Ishikawa (cell line): Measurements from ENCODE around the gene P3H4.

Source experiments
- CEBPB ChIP-seq: IDR thresholded peaks from 2 replicates; pipeline ENCODE4 v1.6.1; 2012
- CREB1 ChIP-seq: IDR thresholded peaks from 2 replicates; pipeline ENCODE4 v1.6.1; 2012; ENCODE audit warnings: low read depth
- EGR1 ChIP-seq: IDR thresholded peaks from 2 replicates; pipeline ENCODE4 v1.6.1; 2012
- EP300 ChIP-seq: IDR thresholded peaks from 2 replicates; pipeline ENCODE4 v1.6.1; 2012; ENCODE audit warnings: borderline replicate concordance
- FOXM1 ChIP-seq: IDR thresholded peaks from 2 replicates; pipeline ENCODE4 v1.6.1; 2012; ENCODE audit warnings: low read depth, borderline replicate concordance
- RAD21 ChIP-seq: IDR thresholded peaks from 2 replicates; pipeline ENCODE4 v1.6.1; 2012; ENCODE audit warnings: low read depth
- TAF1 ChIP-seq: IDR thresholded peaks from 2 replicates; pipeline ENCODE4 v1.6.1; 2012; ENCODE audit warnings: low read depth, mild to moderate bottlenecking
- TCF12 ChIP-seq: IDR thresholded peaks from 2 replicates; pipeline ENCODE4 v1.6.1; 2012; ENCODE audit warnings: low read depth
- TEAD4 ChIP-seq: IDR thresholded peaks from 2 replicates; pipeline ENCODE4 v1.6.1; 2012
- YY1 ChIP-seq: IDR thresholded peaks from 2 replicates; pipeline ENCODE4 v1.6.1; 2012; ENCODE audit warnings: low read depth
- ZBTB7A ChIP-seq: IDR thresholded peaks from 2 replicates; pipeline ENCODE4 v1.6.1; 2012; ENCODE audit warnings: low read depth
- TF ChIP-seq, protein P1 (sequence below): IDR thresholded peaks from 2 replicates; pipeline ENCODE4 v1.6.1; 2012
- TF ChIP-seq, protein P2 (sequence below): IDR thresholded peaks from 2 replicates; pipeline ENCODE4 v1.6.1; 2012; ENCODE audit warnings: low read depth, mild to moderate bottlenecking
- TF ChIP-seq, protein P3 (sequence below): IDR thresholded peaks from 2 replicates; pipeline ENCODE4 v1.6.1; 2012

DNA sequence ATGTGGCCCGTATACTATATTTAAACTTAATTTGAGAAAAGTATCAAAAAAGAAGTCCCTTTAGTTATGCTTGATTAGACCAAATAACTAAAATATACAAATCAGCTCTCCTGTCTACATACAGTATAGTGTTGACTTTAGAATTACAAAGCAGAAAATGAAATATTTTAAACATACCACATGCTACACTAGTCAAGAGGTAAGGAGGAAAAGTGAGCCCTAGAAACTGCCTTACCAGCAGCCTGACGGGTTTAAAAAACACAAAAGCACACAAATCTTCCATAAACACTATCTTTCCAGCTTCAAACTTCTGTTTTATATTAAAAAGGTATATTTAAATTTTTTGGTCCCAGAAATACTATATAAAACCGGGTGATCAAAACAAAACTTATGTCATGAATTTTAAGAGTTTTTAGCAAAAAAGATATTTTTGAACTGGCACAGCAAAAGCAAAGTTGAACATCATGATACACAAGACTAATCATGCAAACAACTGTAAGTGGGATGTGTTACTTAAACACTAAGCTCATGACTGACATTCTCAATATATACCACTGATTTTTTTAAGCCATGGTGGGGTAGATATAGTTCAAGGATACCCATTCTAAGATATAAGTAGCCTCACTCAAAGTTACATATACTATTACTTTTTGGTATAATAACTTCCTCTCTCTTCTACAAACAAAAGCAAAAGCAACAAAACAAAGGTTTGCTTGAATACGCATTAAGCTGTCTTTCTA lies 37.7 kb upstream of the P3H4 start:
- TF ChIP-seq YY1 (no peak), ZBTB7A (no peak), RAD21 (no peak), CEBPB (no peak), CREB1 (no peak), EP300 (no peak), TEAD4 (no peak), TAF1 (no peak), EGR1 (no peak), TCF12 (no peak), FOXM1 (no peak)
- TF ChIP-seq, protein P1, sequence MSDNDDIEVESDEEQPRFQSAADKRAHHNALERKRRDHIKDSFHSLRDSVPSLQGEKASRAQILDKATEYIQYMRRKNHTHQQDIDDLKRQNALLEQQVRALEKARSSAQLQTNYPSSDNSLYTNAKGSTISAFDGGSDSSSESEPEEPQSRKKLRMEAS, result no peak
- TF ChIP-seq, protein P2, sequence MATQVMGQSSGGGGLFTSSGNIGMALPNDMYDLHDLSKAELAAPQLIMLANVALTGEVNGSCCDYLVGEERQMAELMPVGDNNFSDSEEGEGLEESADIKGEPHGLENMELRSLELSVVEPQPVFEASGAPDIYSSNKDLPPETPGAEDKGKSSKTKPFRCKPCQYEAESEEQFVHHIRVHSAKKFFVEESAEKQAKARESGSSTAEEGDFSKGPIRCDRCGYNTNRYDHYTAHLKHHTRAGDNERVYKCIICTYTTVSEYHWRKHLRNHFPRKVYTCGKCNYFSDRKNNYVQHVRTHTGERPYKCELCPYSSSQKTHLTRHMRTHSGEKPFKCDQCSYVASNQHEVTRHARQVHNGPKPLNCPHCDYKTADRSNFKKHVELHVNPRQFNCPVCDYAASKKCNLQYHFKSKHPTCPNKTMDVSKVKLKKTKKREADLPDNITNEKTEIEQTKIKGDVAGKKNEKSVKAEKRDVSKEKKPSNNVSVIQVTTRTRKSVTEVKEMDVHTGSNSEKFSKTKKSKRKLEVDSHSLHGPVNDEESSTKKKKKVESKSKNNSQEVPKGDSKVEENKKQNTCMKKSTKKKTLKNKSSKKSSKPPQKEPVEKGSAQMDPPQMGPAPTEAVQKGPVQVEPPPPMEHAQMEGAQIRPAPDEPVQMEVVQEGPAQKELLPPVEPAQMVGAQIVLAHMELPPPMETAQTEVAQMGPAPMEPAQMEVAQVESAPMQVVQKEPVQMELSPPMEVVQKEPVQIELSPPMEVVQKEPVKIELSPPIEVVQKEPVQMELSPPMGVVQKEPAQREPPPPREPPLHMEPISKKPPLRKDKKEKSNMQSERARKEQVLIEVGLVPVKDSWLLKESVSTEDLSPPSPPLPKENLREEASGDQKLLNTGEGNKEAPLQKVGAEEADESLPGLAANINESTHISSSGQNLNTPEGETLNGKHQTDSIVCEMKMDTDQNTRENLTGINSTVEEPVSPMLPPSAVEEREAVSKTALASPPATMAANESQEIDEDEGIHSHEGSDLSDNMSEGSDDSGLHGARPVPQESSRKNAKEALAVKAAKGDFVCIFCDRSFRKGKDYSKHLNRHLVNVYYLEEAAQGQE, result no peak
- TF ChIP-seq, protein P3, sequence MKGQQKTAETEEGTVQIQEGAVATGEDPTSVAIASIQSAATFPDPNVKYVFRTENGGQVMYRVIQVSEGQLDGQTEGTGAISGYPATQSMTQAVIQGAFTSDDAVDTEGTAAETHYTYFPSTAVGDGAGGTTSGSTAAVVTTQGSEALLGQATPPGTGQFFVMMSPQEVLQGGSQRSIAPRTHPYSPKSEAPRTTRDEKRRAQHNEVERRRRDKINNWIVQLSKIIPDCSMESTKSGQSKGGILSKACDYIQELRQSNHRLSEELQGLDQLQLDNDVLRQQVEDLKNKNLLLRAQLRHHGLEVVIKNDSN, result no peak
